Astrocyte of the cerebellum (primary cell): Measurements from ENCODE around the gene NHEJ1.

Source experiments
- DNase-seq: peaks from one replicate; pipeline ENCODE4 v3.0.0-alpha.2; 2011; ENCODE audit warnings: low read depth
- H3K4me3 ChIP-seq: 2 replicates; pipeline ENCODE4 v1.5.1; 2011; ENCODE audit warnings: mild to moderate bottlenecking, low read depth, low read length, moderate library complexity
- CTCF ChIP-seq: IDR thresholded peaks from 2 replicates; pipeline ENCODE4 v1.5.1; 2012; ENCODE audit warnings: low read length, low read depth, moderate library complexity, mild to moderate bottlenecking; ENCODE audit errors: missing control alignments
- in situ Hi-C: cut with HindIII; loops from 2 replicates; pipeline ENCODE4 v1.10.0; 2017; ENCODE audit warnings: low sequenced_read_pairs

NHEJ1 gene

GRCh38 chr2:219175928-219176817 is 15.6 kb upstream of the NHEJ1 start:
- in situ Hi-C loops = no loop called here
- TF ChIP-seq CTCF = no peak
- DNase-seq = no peak
- peak overlapping the region; percentile 80 for H3K4me3 ChIP-seq

GRCh38 chr2:219175486-219175885 is 14.9 kb upstream of the NHEJ1 start:
- no peak for DNase-seq

GRCh38 chr2:219174801-219175200 is 14.2 kb upstream of the NHEJ1 start:
- in situ Hi-C loops = no loop called here
- TF ChIP-seq CTCF = no peak
- H3K4me3 ChIP-seq = no peak overlapping the region
- DNase-seq = no peak

More at GRCh38 chr2:219175486-219175885, 14.9 kb upstream of the NHEJ1 start:
- TF ChIP-seq CTCF = no peak
- H3K4me3 ChIP-seq = peak overlapping the region; percentile 80
- in situ Hi-C loops = no loop called here

GRCh38 chr2:219174146-219174545 is 13.5 kb upstream of the NHEJ1 start:
- DNase-seq = no peak
- TF ChIP-seq CTCF = no peak
- in situ Hi-C loops = no loop called here
- H3K4me3 ChIP-seq = no peak overlapping the region

- in situ Hi-C loops = no loop called here
- no peak for DNase-seq
- no peak overlapping the region for H3K4me3 ChIP-seq
- no peak for TF ChIP-seq CTCF
These were observed 12.6 kb upstream of the NHEJ1 start for GRCh38 chr2:219173176-219173575.

- no peak for TF ChIP-seq CTCF
- DNase-seq = no peak
- H3K4me3 ChIP-seq = no peak overlapping the region
These were observed 11.9 kb upstream of the NHEJ1 start for GRCh38 chr2:219172231-219173154.

More at GRCh38 chr2:219172231-219173154, 11.9 kb upstream of the NHEJ1 start:
- in situ Hi-C loops = no loop called here
